ENCODE data around the gene FAT3. TPM values are rescaled to one million over a fixed set of nuclear protein-coding genes. Genes with fewer than 3 reads are reported as not detected.

The FAT3 gene
- total RNA-seq, 1 donor from 2014 or later, result 80.6 TPM

DNA sequence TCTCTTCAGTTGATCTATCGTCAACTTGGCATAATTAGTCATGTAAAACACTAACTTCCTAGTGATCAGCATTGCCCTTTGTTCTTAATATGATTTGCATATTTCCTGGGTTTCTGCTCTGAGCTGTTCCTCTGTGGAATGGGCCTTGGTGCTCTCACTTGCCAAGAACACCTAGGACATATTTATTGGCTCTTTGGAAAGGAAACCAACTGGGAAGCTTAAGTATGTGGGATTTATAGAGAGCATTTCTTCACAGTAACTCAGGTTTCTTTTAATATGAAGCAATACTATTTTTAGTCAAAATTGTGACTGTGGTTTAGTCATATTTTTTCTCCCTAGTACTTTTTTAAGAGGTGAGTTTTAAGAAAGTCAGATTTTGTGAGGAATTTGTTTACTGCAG is 28.8 kb downstream of the FAT3 start:
- Mint-ChIP-seq H3K4me1 (ENCODE audit: low read depth, unreplicated experiment) (peaks cover 25% of the 10 kb centered on the region), H3K27ac (ENCODE audit: unreplicated experiment) (peak overlapping the region; percentile 77), H3K27me3 (ENCODE audit: unreplicated experiment) (no peaks in the 10 kb centered on the region), H3K9me3 (ENCODE audit: unreplicated experiment) (no peaks in the 10 kb centered on the region), H3K36me3 (ENCODE audit: unreplicated experiment) (no peaks in the 10 kb centered on the region), H3K4me3 (ENCODE audit: unreplicated experiment) (no peak overlapping the region)
- TF ChIP-seq, protein P1, sequence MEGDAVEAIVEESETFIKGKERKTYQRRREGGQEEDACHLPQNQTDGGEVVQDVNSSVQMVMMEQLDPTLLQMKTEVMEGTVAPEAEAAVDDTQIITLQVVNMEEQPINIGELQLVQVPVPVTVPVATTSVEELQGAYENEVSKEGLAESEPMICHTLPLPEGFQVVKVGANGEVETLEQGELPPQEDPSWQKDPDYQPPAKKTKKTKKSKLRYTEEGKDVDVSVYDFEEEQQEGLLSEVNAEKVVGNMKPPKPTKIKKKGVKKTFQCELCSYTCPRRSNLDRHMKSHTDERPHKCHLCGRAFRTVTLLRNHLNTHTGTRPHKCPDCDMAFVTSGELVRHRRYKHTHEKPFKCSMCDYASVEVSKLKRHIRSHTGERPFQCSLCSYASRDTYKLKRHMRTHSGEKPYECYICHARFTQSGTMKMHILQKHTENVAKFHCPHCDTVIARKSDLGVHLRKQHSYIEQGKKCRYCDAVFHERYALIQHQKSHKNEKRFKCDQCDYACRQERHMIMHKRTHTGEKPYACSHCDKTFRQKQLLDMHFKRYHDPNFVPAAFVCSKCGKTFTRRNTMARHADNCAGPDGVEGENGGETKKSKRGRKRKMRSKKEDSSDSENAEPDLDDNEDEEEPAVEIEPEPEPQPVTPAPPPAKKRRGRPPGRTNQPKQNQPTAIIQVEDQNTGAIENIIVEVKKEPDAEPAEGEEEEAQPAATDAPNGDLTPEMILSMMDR (IDR thresholded peaks at IDR 0.05; ENCODE audit: partially characterized antibody, unreplicated experiment), result no peak
- DNase-seq, result no peak

DNA sequence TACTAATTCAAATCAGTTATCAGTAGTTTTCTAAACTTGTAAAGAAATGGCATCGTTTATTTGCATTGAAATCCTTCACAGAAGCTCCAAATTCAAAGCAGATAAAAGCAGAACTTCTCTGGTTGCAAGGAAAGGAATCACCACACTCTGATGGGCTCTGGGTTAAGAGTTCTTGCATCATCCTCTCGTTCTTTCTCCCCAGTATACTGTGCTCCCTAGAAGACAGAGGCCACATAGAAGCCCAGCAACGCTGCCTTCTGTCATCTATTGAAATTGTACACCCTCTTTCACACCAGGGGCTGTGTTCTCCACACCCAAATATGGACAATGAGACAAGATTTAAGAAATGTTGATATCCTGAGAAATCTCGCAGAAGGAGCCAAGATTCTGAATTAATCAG is 29.3 kb downstream of the FAT3 start:
- peaks cover 25% of the 10 kb centered on the region for H3K4me1 Mint-ChIP-seq (ENCODE audit: low read depth, unreplicated experiment)
- H3K36me3 Mint-ChIP-seq (ENCODE audit: unreplicated experiment), result no peaks in the 10 kb centered on the region
- DNase-seq, result no peak
- H3K27ac Mint-ChIP-seq (ENCODE audit: unreplicated experiment), result peak overlapping the region; percentile 77
- no peaks in the 10 kb centered on the region for H3K27me3 Mint-ChIP-seq (ENCODE audit: unreplicated experiment)
- H3K9me3 Mint-ChIP-seq (ENCODE audit: unreplicated experiment), result no peaks in the 10 kb centered on the region
- no peak overlapping the region for H3K4me3 Mint-ChIP-seq (ENCODE audit: unreplicated experiment)
- TF ChIP-seq, protein P1 (IDR thresholded peaks at IDR 0.05; ENCODE audit: partially characterized antibody, unreplicated experiment), result no peak

GRCh38 chr11:92257536-92257935 is 32.9 kb downstream of the FAT3 start:
- TF ChIP-seq, protein P1 (IDR thresholded peaks at IDR 0.05; ENCODE audit: partially characterized antibody, unreplicated experiment), result no peak
- no peak overlapping the region for H3K27ac Mint-ChIP-seq (ENCODE audit: unreplicated experiment)
- peaks cover 36% of the 10 kb centered on the region for H3K4me1 Mint-ChIP-seq (ENCODE audit: low read depth, unreplicated experiment)
- no peaks in the 10 kb centered on the region for H3K36me3 Mint-ChIP-seq (ENCODE audit: unreplicated experiment)
- no peak overlapping the region for H3K4me3 Mint-ChIP-seq (ENCODE audit: unreplicated experiment)
- H3K27me3 Mint-ChIP-seq (ENCODE audit: unreplicated experiment), result no peaks in the 10 kb centered on the region
- DNase-seq, result no peak
- peaks cover 2% of the 10 kb centered on the region for H3K9me3 Mint-ChIP-seq (ENCODE audit: unreplicated experiment)

DNA sequence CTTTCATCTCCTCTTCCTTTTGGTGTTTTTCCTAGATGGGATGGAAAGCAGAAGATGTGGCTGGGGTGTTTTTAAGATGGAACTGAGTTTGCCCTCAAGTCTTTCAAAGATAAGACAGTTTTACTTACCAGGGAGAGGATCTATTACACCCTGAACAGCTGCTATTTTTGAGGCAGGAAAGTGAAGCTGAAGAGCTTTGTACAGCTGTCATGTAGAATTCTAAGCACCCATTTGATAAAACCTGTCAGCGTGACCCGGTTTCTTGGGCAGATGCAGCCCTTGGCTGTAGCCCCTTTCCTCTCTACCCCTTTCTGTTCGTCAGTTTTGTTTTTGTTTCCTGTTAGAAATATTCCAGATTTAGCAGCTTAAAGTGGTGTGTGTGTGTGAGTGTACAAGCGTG is 35.2 kb downstream of the FAT3 start:
- H3K27ac Mint-ChIP-seq (ENCODE audit: unreplicated experiment), result peak overlapping the region; percentile 74
- peaks cover 2% of the 10 kb centered on the region for H3K9me3 Mint-ChIP-seq (ENCODE audit: unreplicated experiment)
- H3K4me3 Mint-ChIP-seq (ENCODE audit: unreplicated experiment), result peak overlapping the region; percentile 50
- no peaks in the 10 kb centered on the region for H3K27me3 Mint-ChIP-seq (ENCODE audit: unreplicated experiment)
- H3K36me3 Mint-ChIP-seq (ENCODE audit: unreplicated experiment), result no peaks in the 10 kb centered on the region
- TF ChIP-seq, protein P1 (IDR thresholded peaks at IDR 0.05; ENCODE audit: partially characterized antibody, unreplicated experiment), result no peak
- H3K4me1 Mint-ChIP-seq (ENCODE audit: low read depth, unreplicated experiment), result peaks cover 31% of the 10 kb centered on the region
- no peak for DNase-seq

DNA sequence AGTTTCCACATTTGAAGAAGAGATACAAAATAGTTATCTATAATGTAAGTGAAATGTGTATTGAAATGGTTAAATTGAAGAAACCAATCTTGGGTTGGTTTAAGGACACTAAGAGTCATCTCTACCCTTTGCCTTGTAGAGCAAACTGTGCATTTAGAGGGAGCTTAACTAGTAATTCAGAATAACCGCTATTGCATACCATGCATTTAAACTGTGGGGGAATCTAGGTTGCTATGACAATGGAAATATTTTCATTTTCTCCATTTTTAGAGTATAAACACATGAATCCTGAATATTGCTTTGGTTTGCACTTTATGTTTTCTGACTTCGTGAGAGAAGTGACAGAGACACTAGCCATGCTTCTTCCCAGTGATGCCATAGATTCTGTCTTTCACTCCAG is 39.7 kb downstream of the FAT3 start:
- Mint-ChIP-seq H3K9me3 (ENCODE audit: unreplicated experiment) (peaks cover 2% of the 10 kb centered on the region), H3K4me1 (ENCODE audit: low read depth, unreplicated experiment) (peaks cover 20% of the 10 kb centered on the region), H3K36me3 (ENCODE audit: unreplicated experiment) (no peaks in the 10 kb centered on the region), H3K27me3 (ENCODE audit: unreplicated experiment) (peaks cover 2% of the 10 kb centered on the region), H3K27ac (ENCODE audit: unreplicated experiment) (no peak overlapping the region), H3K4me3 (ENCODE audit: unreplicated experiment) (no peak overlapping the region)
- no peak for DNase-seq
- TF ChIP-seq, protein P1 (IDR thresholded peaks at IDR 0.05; ENCODE audit: partially characterized antibody, unreplicated experiment), result no peak

All from glutamatergic neuron (in vitro differentiated cells).